ENCODE measurements around the gene NHLRC1. TPM values are rescaled to one million over a fixed set of nuclear protein-coding genes. Genes with fewer than 3 reads are reported as not detected.

Gene NHLRC1
- total and polyA plus RNA-seq, 2 of the 13 experiments (the other 11 are each of a cell fraction or from before 2014, with no cell fraction given), result 0.04 to 0.11 TPM

GRCh38 chr6:18122128-18123093 lies at the start of gene NHLRC1 (continued):
- TF ChIP-seq CREB1 (IDR thresholded peaks at IDR 0.05) (peak; percentile 89), CREB1 (CRISPR knock-in tag; IDR thresholded peaks at IDR 0.05) (no peak), ZSCAN30 (CRISPR knock-in tag; IDR thresholded peaks at IDR 0.05) (0 out of 2 replicates have a peak, but pooled peaks have one; percentile 22), NFKBIZ (CRISPR knock-in tag; IDR thresholded peaks at IDR 0.05) (peak; percentile 96), HCFC1 (IDR thresholded peaks at IDR 0.05; ENCODE audit: low read depth, low read length) (no peak; the same call in 1 of the 2 replicates), ATF2 (CRISPR knock-in tag; IDR thresholded peaks at IDR 0.05) (peak; percentile 97), SRSF4 (IDR thresholded peaks at IDR 0.05; ENCODE audit: low read depth, low read length, poor library complexity, severe bottlenecking) (no peak), CERS6 (CRISPR knock-in tag; IDR thresholded peaks at IDR 0.05) (peak; percentile 64; the same call in 1 of the 2 replicates), ZNF777 (CRISPR knock-in tag; IDR thresholded peaks at IDR 0.05) (peak; percentile 94), ZEB1 (IDR thresholded peaks at IDR 0.05; ENCODE audit: insufficient replicate concordance, low read depth) (no peak), POLR2AphosphoS5 (IDR thresholded peaks at IDR 0.05; ENCODE audit: low read depth, low read length) (no peak), THAP9 (CRISPR knock-in tag; IDR thresholded peaks at IDR 0.05; ENCODE audit: borderline replicate concordance) (no peak; the same call in 1 of the 2 replicates), ZFP82 (CRISPR knock-in tag; IDR thresholded peaks at IDR 0.05; ENCODE audit: borderline replicate concordance) (peak; percentile 93; the same call in 1 of the 2 replicates), STAT5B (CRISPR knock-in tag; IDR thresholded peaks at IDR 0.05) (peak; percentile 81), SIN3B (IDR thresholded peaks at IDR 0.05; ENCODE audit: low read length) (no peak), TIGD3 (CRISPR knock-in tag; IDR thresholded peaks at IDR 0.05; ENCODE audit: borderline replicate concordance) (peak; percentile 84; the same call in 1 of the 2 replicates), BRF2 (CRISPR knock-in tag; IDR thresholded peaks at IDR 0.05) (peak; percentile 96; the same call in 1 of the 2 replicates), PBX3 (CRISPR knock-in tag; IDR thresholded peaks at IDR 0.05; ENCODE audit: borderline replicate concordance) (no peak; the same call in 1 of the 2 replicates), ZBTB8A (CRISPR knock-in tag; IDR thresholded peaks at IDR 0.05; ENCODE audit: borderline replicate concordance, low read depth) (peak; percentile 64; the same call in 1 of the 2 replicates)
